ENCODE data around the gene TPD52L2. TPM values are rescaled to one million over a fixed set of nuclear protein-coding genes. Genes with fewer than 3 reads are reported as not detected.

The TPD52L2 gene
- total RNA-seq, 6 donors from 2014 or later = 64.2 to 103 (median 79.4) TPM

DNA sequence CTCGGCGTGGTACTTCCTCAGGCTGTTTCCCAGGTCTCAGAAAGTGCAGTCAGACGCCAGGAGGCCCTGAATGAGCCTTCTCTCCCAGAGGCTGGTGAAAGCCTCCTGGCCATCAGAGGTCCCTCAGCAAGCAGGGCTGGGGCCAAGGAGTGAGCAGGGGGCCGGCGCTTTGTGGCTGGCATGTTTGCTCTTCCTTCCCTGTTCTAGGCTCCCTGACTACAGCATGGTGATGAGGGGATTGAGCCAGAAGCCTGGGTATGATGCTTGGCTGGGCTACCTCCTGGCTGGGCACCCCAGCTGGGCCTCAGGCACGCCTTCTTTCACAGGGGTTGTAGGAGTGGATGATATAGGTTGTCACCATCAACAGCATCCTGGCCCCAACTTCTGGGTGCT, 18.1 kb downstream of the TPD52L2 start:
- no peak overlapping the region for H3K27ac ChIP-seq
- H3K27me3 ChIP-seq = no peaks in the 10 kb centered on the region
- H3K4me3 ChIP-seq = no peak overlapping the region
- no peak for ATAC-seq (ENCODE audit: low FRiP score in 2 of 2)
- no peaks in the 10 kb centered on the region for H3K9me3 ChIP-seq
- no peaks in the 10 kb centered on the region for H3K4me1 ChIP-seq
- H3K36me3 ChIP-seq = peaks cover 12 to 85% (median 73%) of the 10 kb centered on the region in 4 donors
- TF ChIP-seq POLR2AphosphoS5 (IDR thresholded peaks at IDR 0.05) (no peak), POLR2A (IDR thresholded peaks at IDR 0.05) (no peak), EP300 (IDR thresholded peaks at IDR 0.05) (no peak)
- TF ChIP-seq, protein P1, sequence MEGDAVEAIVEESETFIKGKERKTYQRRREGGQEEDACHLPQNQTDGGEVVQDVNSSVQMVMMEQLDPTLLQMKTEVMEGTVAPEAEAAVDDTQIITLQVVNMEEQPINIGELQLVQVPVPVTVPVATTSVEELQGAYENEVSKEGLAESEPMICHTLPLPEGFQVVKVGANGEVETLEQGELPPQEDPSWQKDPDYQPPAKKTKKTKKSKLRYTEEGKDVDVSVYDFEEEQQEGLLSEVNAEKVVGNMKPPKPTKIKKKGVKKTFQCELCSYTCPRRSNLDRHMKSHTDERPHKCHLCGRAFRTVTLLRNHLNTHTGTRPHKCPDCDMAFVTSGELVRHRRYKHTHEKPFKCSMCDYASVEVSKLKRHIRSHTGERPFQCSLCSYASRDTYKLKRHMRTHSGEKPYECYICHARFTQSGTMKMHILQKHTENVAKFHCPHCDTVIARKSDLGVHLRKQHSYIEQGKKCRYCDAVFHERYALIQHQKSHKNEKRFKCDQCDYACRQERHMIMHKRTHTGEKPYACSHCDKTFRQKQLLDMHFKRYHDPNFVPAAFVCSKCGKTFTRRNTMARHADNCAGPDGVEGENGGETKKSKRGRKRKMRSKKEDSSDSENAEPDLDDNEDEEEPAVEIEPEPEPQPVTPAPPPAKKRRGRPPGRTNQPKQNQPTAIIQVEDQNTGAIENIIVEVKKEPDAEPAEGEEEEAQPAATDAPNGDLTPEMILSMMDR (IDR thresholded peaks at IDR 0.05) = no peak
- DNase-seq = no peak
- WGBS, 2 donors = 84% methylated on average over 4 of the region's 6 CpGs; no CpG with 5 or more reads in 1 of the 2 donors

DNA sequence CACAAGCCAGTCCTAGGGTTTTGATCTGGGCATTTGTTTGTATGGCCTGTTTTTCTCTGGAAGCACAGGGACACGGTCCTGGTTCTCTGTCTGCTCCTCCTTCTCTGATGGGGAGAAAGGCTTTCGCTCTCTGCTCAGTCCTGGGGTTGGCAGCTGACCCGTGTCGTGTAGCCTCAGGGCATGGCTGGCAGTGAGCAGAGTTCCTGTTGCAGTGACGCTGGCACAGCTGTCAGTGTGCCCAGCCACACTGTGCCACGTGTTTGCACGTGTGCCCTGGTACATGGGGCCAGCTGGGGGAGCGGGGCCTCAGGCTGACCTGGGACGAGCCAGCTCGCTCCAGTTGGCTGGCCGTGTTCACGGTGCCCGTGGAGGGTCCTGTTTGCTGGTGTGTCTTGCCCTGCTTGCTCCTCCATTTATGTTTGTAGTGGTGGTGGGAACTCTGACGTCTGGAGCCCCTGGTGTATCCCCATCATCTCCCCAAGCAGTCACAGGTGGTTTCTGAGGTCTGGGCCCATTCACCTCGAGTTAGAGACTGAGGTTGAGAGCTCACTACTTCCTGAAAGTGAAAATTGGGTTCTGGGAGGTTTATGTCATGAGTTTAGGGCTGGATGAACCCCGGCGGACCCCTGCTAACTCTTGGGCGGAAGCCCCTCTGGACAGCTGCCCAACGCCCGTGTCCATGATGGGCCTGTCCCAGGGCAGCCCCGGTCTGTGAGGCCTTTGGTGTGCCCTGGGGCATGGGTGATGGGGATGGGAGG, 19.6 kb downstream of the TPD52L2 start:
- DNase-seq (peak in 1 of 2 donors; percentile 68), ATAC-seq (ENCODE audit: low FRiP score in 2 of 2) (peak in 1 of 2 donors; percentile 28)
- TF ChIP-seq, protein P1 (IDR thresholded peaks at IDR 0.05) = no peak
- no peak for TF ChIP-seq POLR2AphosphoS5 (IDR thresholded peaks at IDR 0.05)
- TF ChIP-seq EP300 (IDR thresholded peaks at IDR 0.05) = no peak
- 87 to 89% methylated on average over 8 to 21 of the region's 21 CpGs for WGBS, 2 donors
- Histone ChIP-seq H3K36me3 (peaks cover 12 to 86% (median 73%) of the 10 kb centered on the region in 4 donors), H3K4me1 (peaks cover 0 to 10% (median 3%) of the 10 kb centered on the region in 4 donors), H3K4me3 (no peak overlapping the region), H3K27ac (no peak overlapping the region), H3K27me3 (no peaks in the 10 kb centered on the region), H3K9me3 (no peaks in the 10 kb centered on the region)

DNA sequence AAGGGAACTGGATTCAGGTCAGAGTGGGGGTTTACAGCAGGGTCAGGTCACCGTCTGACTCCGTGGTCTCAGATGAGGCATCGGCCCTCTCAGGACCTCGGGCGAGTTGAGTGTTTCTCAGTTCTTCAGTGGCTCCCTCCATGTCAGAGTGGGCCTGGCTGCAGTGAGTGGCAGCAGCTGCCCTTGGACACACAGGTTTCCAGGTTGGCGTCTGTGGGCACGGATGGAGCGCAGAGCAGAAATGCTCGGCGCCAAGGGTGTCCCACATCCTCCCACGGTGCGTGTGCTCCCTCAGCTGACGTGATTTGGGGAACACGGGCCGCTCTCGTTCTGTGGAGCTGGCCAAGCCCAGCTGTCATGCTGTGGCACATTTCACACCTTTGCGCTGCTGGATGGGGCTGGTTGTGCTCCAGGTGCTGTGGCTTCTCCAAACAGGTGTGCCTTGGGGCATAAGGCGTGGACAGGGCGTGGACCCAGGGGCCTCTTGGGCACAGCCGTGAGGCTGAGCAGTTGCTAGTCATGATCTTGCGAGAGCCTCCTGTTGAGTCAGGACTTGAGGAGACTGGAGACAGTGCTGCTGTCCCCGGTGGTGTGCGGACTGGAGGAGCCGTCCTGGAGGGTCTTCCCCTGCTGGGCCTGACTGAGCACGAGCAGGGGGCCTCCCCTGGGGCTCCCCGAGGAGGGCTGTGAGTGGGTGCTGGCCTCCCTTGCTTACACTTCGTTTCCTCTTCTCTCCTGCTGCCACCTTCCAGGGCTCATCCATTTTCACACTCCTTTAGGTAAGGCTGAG, 20.4 kb downstream of the TPD52L2 start:
- peak in 1 of 2 donors; percentile 50 for DNase-seq
- Histone ChIP-seq H3K4me3 (no peak overlapping the region), H3K9me3 (no peaks in the 10 kb centered on the region), H3K36me3 (peaks cover 12 to 92% (median 81%) of the 10 kb centered on the region in 4 donors), H3K27me3 (no peaks in the 10 kb centered on the region), H3K27ac (no peak overlapping the region), H3K4me1 (peaks cover 0 to 17% (median 11%) of the 10 kb centered on the region in 4 donors)
- no peak for ATAC-seq (ENCODE audit: low FRiP score in 2 of 2)
- TF ChIP-seq POLR2AphosphoS5 (IDR thresholded peaks at IDR 0.05) (no peak), POLR2A (IDR thresholded peaks at IDR 0.05) (no peak), EP300 (IDR thresholded peaks at IDR 0.05) (no peak)
- TF ChIP-seq, protein P1 (IDR thresholded peaks at IDR 0.05) = no peak
- WGBS, 2 donors = 91% methylated on average over 17 to 19 of the region's 27 CpGs

DNA sequence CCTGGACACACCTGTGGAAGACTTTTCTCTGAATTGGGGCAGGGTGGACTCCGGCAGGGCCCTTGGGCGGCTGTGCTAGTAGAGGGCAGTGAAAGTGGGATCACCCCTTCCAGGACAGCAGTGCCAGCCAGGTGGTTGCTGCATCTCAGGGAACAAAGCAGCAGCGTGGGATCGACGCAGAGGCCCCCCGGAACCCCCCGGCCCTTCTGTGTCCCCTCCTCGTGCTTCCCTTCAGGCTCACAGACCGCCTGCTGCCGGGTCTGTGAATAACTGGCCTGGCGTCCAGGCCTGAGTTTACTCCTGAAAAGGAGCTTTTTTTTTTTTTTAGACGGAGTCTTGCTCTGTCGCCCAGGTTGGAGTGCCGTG, 21.0 kb downstream of the TPD52L2 start:
- no peak overlapping the region for H3K4me3 ChIP-seq
- H3K9me3 ChIP-seq = no peaks in the 10 kb centered on the region
- H3K27ac ChIP-seq = no peak overlapping the region
- peaks cover 12 to 95% (median 85%) of the 10 kb centered on the region in 4 donors for H3K36me3 ChIP-seq
- no peak for ATAC-seq (ENCODE audit: low FRiP score in 2 of 2)
- DNase-seq = peak in 1 of 2 donors; percentile 47
- WGBS, 2 donors = 95 to 97% methylated on average over 12 to 14 of the region's 14 CpGs
- no peaks in the 10 kb centered on the region for H3K27me3 ChIP-seq
- peaks cover 0 to 19% (median 14%) of the 10 kb centered on the region in 4 donors for H3K4me1 ChIP-seq
- TF ChIP-seq POLR2AphosphoS5 (IDR thresholded peaks at IDR 0.05) = no peak
- TF ChIP-seq, protein P1 (IDR thresholded peaks at IDR 0.05) = no peak
- no peak for TF ChIP-seq EP300 (IDR thresholded peaks at IDR 0.05)
- TF ChIP-seq POLR2A (IDR thresholded peaks at IDR 0.05) = no peak
